ENCODE results near the gene ZNF532. TPM values are rescaled to one million over a fixed set of nuclear protein-coding genes. Genes with fewer than 3 reads are reported as not detected.

ZNF532 gene
- total and polyA plus RNA-seq, 2 experiments from 2014 or later: 28.2 to 108 TPM

DNA sequence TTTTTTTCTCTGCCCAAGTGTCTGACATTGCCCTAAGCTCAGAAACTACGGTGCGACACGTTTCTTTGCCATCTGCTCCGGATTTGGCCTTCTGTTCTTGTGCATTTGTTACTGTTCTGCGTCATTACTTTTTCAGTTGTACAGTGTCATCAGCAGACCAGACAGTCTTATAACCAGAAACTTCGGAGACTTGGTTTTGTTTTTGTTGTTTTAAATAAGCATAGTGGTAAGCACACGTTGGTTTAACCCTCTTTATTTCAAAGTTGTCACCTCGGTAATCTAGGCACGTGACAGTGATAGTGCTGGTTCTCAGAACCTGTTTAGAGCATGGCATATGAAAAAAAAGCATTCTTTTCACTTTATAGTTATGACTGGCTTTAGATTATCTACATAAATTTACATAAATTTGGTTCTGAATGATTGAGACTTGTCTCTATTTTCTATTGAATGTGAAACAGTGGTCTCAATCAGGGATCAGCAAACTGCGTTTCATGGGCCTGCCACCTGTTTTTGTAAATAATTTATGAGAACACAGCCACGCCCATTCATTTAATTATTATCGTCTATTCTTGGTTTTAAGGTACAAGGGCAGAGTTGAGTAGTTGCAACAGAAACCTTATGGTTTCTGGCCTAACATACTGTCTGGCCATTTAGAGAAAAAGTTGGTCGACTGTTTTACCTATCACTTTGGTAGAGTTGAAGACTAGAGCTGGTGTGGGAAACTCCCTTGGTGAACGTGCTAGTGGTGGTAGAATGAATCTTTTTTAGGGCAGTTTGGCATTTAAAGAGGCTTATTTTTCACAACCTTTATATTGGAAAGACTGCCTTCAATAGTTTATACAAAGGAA is 106.5 kb downstream of the ZNF532 start:
- H3K36me3 ChIP-seq: no peaks in the 10 kb centered on the region
- no peaks in the 10 kb centered on the region for H3K9me3 ChIP-seq (ENCODE audit: low read depth)
- no peaks in the 10 kb centered on the region for H3K27me3 ChIP-seq
- H3K4me3 ChIP-seq: no peak overlapping the region
- TF ChIP-seq, protein P1, sequence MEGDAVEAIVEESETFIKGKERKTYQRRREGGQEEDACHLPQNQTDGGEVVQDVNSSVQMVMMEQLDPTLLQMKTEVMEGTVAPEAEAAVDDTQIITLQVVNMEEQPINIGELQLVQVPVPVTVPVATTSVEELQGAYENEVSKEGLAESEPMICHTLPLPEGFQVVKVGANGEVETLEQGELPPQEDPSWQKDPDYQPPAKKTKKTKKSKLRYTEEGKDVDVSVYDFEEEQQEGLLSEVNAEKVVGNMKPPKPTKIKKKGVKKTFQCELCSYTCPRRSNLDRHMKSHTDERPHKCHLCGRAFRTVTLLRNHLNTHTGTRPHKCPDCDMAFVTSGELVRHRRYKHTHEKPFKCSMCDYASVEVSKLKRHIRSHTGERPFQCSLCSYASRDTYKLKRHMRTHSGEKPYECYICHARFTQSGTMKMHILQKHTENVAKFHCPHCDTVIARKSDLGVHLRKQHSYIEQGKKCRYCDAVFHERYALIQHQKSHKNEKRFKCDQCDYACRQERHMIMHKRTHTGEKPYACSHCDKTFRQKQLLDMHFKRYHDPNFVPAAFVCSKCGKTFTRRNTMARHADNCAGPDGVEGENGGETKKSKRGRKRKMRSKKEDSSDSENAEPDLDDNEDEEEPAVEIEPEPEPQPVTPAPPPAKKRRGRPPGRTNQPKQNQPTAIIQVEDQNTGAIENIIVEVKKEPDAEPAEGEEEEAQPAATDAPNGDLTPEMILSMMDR (IDR thresholded peaks at IDR 0.05; ENCODE audit: low read depth, low read length): no peak
- peaks cover 22% of the 10 kb centered on the region for H3K4me1 ChIP-seq (ENCODE audit: low read depth)
- no peak for DNase-seq (ENCODE audit: low read depth in 1 of 2, low spot score in 1 of 2)
- H3K27ac ChIP-seq: no peak overlapping the region

DNA sequence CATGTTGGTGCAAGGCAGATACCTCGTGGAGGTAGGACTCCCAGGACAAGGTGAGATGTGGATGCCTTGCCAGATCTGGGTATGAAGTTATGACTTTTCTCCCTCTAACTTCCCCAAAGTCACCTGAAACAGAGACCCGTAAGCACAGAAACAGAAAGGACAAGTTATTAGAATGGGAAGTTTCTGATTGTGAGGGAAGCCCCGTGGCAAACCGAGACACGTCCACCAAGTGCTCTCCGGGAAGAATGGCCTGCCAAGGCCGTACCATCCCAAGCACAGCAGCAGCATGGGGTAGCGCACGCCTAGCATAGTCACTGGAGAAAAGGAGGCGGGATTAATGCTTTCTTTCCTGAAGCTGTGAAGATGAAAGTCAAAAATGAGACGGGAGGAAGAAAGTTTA is 110.6 kb downstream of the ZNF532 start:
- no peak for DNase-seq (ENCODE audit: low read depth in 1 of 2, low spot score in 1 of 2)
- H3K27ac ChIP-seq: peak overlapping the region; percentile 5
- TF ChIP-seq, protein P1 (IDR thresholded peaks at IDR 0.05; ENCODE audit: low read depth, low read length): no peak

DNA sequence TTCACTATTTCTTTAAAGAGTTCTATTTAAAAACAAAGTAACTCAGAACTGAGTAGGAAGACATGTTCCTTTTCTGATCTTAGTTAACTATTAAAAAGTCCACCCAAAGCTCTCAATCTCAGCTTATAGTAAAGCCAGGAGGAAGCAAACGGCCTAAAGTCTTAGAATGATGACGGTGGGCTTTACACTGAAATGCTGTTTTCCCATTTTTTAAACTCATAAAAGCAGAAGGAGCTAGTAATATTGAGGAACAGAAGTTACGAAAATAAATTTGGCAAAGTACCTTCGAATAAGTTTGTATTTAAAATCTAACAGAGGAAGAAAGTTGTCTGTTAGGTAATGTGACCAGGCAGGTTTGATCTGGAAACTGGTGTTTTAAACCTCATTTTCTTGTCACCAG is 111.1 kb downstream of the ZNF532 start:
- peaks cover 9% of the 10 kb centered on the region for H3K4me1 ChIP-seq (ENCODE audit: low read depth)
- TF ChIP-seq, protein P1 (IDR thresholded peaks at IDR 0.05; ENCODE audit: low read depth, low read length): no peak
- H3K4me3 ChIP-seq: no peak overlapping the region
- H3K27ac ChIP-seq: no peak overlapping the region
- no peak for DNase-seq (ENCODE audit: low read depth in 1 of 2, low spot score in 1 of 2)
- no peaks in the 10 kb centered on the region for H3K27me3 ChIP-seq
- H3K36me3 ChIP-seq: peaks cover 16% of the 10 kb centered on the region
- no peaks in the 10 kb centered on the region for H3K9me3 ChIP-seq (ENCODE audit: low read depth)

More for the DNA sequence above, 110.6 kb downstream of the ZNF532 start:
- H3K9me3 ChIP-seq (ENCODE audit: low read depth): no peaks in the 10 kb centered on the region
- H3K4me1 ChIP-seq (ENCODE audit: low read depth): peaks cover 9% of the 10 kb centered on the region
- no peaks in the 10 kb centered on the region for H3K27me3 ChIP-seq
- H3K4me3 ChIP-seq: no peak overlapping the region
- peaks cover 13% of the 10 kb centered on the region for H3K36me3 ChIP-seq

DNA sequence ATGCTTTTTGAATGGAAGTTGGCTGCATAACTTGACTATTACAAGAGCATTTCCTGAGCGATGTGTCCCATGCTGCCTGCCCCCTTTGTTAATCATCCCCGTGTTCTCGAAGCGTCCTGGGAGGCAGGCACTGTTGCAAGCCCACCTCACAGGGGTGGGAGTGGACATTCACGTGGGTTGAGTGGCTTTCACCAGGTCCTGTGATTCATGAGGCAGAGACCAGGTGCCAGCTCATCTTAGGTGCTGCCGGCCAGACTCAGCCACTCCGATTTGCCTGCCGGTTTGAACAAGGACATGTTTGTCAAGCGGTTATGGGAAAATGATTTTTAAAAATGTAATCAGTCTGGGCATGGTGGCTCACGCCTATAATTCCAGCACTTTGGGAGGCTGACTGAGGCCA is 112.5 kb downstream of the ZNF532 start:
- H3K9me3 ChIP-seq (ENCODE audit: low read depth): no peaks in the 10 kb centered on the region
- peaks cover 9% of the 10 kb centered on the region for H3K4me1 ChIP-seq (ENCODE audit: low read depth)
- H3K36me3 ChIP-seq: peaks cover 28% of the 10 kb centered on the region
- no peak overlapping the region for H3K4me3 ChIP-seq
- no peak overlapping the region for H3K27ac ChIP-seq
- TF ChIP-seq, protein P1 (IDR thresholded peaks at IDR 0.05; ENCODE audit: low read depth, low read length): no peak
- no peaks in the 10 kb centered on the region for H3K27me3 ChIP-seq
- DNase-seq (ENCODE audit: low read depth in 1 of 2, low spot score in 1 of 2): peak in 1 of 2 donors; percentile 52

DNA sequence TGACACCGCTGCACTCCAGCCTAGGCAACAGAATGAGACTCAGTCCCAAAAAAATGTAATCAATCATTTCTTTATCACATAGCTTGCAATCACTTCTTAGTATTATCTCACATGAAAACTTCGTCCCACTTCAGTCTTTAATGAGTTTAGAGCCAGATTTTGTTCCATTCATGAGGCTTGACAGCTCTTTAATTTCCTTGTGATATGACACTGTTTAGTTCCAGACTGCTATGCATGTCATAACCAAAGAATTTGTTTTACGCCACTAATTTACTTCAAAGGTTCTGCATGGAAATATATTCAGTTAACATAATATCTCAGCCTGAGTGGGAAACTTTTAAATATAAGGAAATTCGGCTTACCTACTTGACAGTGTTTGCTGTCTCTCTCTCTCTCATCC is 113.1 kb downstream of the ZNF532 start:
- TF ChIP-seq, protein P1 (IDR thresholded peaks at IDR 0.05; ENCODE audit: low read depth, low read length): no peak
- H3K27ac ChIP-seq: no peak overlapping the region
- no peaks in the 10 kb centered on the region for H3K27me3 ChIP-seq
- H3K4me1 ChIP-seq (ENCODE audit: low read depth): peaks cover 9% of the 10 kb centered on the region
- no peak overlapping the region for H3K4me3 ChIP-seq
- no peaks in the 10 kb centered on the region for H3K9me3 ChIP-seq (ENCODE audit: low read depth)
- no peak for DNase-seq (ENCODE audit: low read depth in 1 of 2, low spot score in 1 of 2)
- peaks cover 34% of the 10 kb centered on the region for H3K36me3 ChIP-seq

All from cardiac muscle cell (in vitro differentiated cells and primary cell).